ENCODE data around the gene ANGPTL3. TPM values are rescaled to one million over a fixed set of nuclear protein-coding genes. Genes with fewer than 3 reads are reported as not detected.

ANGPTL3 gene
- total and polyA plus RNA-seq, 5 donors, result not detected

DNA sequence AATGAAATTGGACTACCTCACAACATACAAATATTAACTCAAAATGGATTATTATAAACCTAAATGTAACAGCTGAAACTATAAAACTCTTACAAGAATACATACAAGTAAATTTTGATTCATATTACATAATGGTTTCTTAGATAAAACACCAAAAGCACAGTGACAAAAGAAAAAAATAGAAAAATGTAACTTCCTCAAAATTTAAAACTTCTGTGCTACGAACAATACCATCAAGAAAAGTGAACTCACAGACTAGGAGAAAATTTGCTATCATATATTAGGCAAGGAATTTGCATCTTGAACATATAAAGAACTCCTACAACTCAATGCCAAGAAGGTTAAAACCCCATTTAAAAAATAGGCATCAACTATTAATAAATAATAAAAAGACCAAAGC, 31.2 kb downstream of the ANGPTL3 start:
- intact Hi-C loops (cut with DNase I), result no loop called here
- ATAC-seq (no peak), DNase-seq (no peak)
- Histone ChIP-seq H3K27ac (ENCODE audit: low read length) (no peak overlapping the region), H3K9me3 (ENCODE audit: control insufficient read depth, low read length) (no peaks in the 10 kb centered on the region), H3K27me3 (ENCODE audit: control insufficient read depth, insufficient read depth) (no peaks in the 10 kb centered on the region), H3K4me1 (ENCODE audit: control insufficient read depth, insufficient read depth, low read length) (no peaks in the 10 kb centered on the region), H3K4me3 (ENCODE audit: low read length) (no peak overlapping the region)
- 87% methylated on average over 1 of the region's 1 CpG for WGBS

- Histone ChIP-seq H3K27me3 (ENCODE audit: control insufficient read depth, insufficient read depth) (no peaks in the 10 kb centered on the region), H3K27ac (ENCODE audit: low read length) (no peak overlapping the region), H3K9me3 (ENCODE audit: control insufficient read depth, low read length) (no peaks in the 10 kb centered on the region), H3K4me1 (ENCODE audit: control insufficient read depth, insufficient read depth, low read length) (no peaks in the 10 kb centered on the region), H3K4me3 (ENCODE audit: low read length) (no peak overlapping the region)
- WGBS, result 93% methylated on average over 6 of the region's 6 CpGs
- intact Hi-C loops (cut with DNase I), result no loop called here
- DNase-seq, result no peak
- no peak for ATAC-seq
These were observed 40.2 kb downstream of the ANGPTL3 start for GRCh38 chr1:62637392-62638105.

DNA sequence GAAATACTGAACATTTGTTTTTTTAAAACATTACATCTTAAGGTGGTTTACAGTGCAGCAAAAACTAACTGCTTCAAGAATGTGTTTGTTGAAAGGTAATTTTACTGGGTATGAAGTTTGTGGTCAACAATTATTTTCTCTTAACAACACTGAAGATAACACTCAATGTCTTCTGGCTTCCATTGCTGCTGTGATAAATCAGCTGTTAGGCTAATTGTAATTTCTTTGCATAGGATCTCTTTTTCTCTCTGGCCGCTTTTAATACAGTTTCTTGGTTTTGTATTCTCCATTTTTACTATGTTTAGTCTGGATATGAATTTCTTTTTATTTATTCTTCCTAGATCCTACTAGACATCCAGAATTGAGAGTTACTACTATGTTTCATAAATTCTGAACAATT, 46.0 kb downstream of the ANGPTL3 start:
- Histone ChIP-seq H3K27ac (ENCODE audit: low read length) (no peak overlapping the region), H3K27me3 (ENCODE audit: control insufficient read depth, insufficient read depth) (no peaks in the 10 kb centered on the region), H3K4me1 (ENCODE audit: control insufficient read depth, insufficient read depth, low read length) (no peaks in the 10 kb centered on the region), H3K4me3 (ENCODE audit: low read length) (no peak overlapping the region), H3K9me3 (ENCODE audit: control insufficient read depth, low read length) (no peaks in the 10 kb centered on the region)
- 98% methylated on average over 1 of the region's 1 CpG for WGBS
- intact Hi-C loops (cut with DNase I), result no loop called here
- ATAC-seq, result no peak
- DNase-seq, result no peak

DNA sequence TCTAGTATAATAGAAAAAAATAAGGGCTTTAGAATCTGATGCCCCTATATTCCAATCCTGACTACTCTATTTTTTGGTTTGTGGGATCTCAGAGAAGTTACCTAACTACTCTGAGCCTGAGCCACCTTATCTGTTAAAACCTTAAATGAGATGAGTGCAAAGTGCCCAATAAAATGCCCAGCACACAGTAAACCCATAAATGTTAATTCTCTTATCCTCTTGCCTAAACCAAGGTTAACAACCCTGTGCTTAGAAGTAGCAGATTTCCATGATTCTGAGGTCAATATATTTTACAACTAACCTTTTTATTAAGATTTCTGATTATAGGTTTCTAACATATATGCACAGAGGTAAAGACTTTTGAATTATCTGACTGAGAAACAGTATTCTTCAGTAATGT, 55.1 kb downstream of the ANGPTL3 start:
- Histone ChIP-seq H3K27me3 (ENCODE audit: control insufficient read depth, insufficient read depth) (no peaks in the 10 kb centered on the region), H3K9me3 (ENCODE audit: control insufficient read depth, low read length) (no peaks in the 10 kb centered on the region), H3K4me1 (ENCODE audit: control insufficient read depth, insufficient read depth, low read length) (no peaks in the 10 kb centered on the region), H3K27ac (ENCODE audit: low read length) (no peak overlapping the region), H3K4me3 (ENCODE audit: low read length) (no peak overlapping the region)
- intact Hi-C loops (cut with DNase I), result no loop called here
- DNase-seq (no peak), ATAC-seq (no peak)

DNA sequence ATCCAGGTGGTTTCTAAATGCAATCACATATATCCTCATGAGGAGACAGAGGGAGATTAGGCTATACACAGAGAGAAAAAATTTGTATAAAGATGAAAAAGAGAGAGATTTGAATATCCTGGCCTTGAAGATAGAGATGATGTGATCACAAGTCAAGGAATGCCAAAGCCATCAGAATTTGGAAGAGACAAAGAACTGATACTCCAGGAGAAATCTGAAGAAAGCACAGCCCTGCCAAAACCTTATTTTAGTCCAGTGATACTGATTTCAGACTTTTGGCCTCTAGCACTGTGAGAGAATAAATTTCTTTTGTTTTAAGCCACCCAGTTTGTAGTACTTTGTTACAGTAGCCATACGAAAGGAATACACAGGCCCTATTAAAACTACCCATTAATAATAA, 57.4 kb downstream of the ANGPTL3 start:
- intact Hi-C loops (cut with DNase I), result no loop called here
- ATAC-seq, result no peak
- H3K9me3 ChIP-seq (ENCODE audit: control insufficient read depth, low read length), result no peaks in the 10 kb centered on the region
- H3K27ac ChIP-seq (ENCODE audit: low read length), result no peak overlapping the region
- DNase-seq, result no peak
- no peaks in the 10 kb centered on the region for H3K27me3 ChIP-seq (ENCODE audit: control insufficient read depth, insufficient read depth)
- H3K4me1 ChIP-seq (ENCODE audit: control insufficient read depth, insufficient read depth, low read length), result no peaks in the 10 kb centered on the region
- H3K4me3 ChIP-seq (ENCODE audit: low read length), result no peak overlapping the region
- 63% methylated on average over 1 of the region's 1 CpG for WGBS

Other genes starting within 250 kb of the ANGPTL3 start
- 10 to 100 TPM; 16.7 to 17.8 (median 17.1) TPM for gene USP1, start 160.5 kb upstream of the ANGPTL3 start, total RNA-seq
- 7.3 TPM for gene USP1, start 160.5 kb upstream of the ANGPTL3 start, polyA plus RNA-seq
- gene DOCK7, start 90.9 kb downstream of the ANGPTL3 start, total RNA-seq, result 10 to 100 TPM; 11.4 to 17.9 (median 13.3) TPM
- gene DOCK7, start 90.9 kb downstream of the ANGPTL3 start, polyA plus RNA-seq, result 4.2 TPM
- 10 to 100 TPM in 3 of 4 donors, 1 to 10 TPM in 1; 7.9 to 12.6 (median 11.5) TPM for gene ATG4C, start 186.6 kb downstream of the ANGPTL3 start, total RNA-seq
- 5.1 TPM for gene ATG4C, start 186.6 kb downstream of the ANGPTL3 start, polyA plus RNA-seq

Measured in right cardiac atrium (tissue), 5 donors.